CD4-positive, alpha-beta T cell treated with Interleukin-4 for 4 hours (primary cell): Measurements from ENCODE around the gene KRT6A.
"Not testable (repeated sequence)": the region's sequence is repeated elsewhere in the genome, so short reads cannot be mapped to it uniquely, and the experiment has no call there.

Source experiments
- DNase-seq: peaks from one replicate; pipeline ENCODE4 v3.0.0-alpha.2; 2020

KRT6A gene

GRCh38 chr12:52499806-52500560 lies 6.9 kb upstream of the KRT6A start:
- DNase-seq = no peak

- no peak for DNase-seq
Measured at GRCh38 chr12:52498946-52499345, 5.9 kb upstream of the KRT6A start.

- no peak for DNase-seq
Measured at GRCh38 chr12:52497975-52498374, 4.9 kb upstream of the KRT6A start.

GRCh38 chr12:52496590-52497071 lies 3.6 kb upstream of the KRT6A start:
- no peak for DNase-seq

- no peak for DNase-seq
Measured at GRCh38 chr12:52496054-52496453, 3.0 kb upstream of the KRT6A start.

- no peak for DNase-seq
Measured at GRCh38 chr12:52495389-52495788, 2.3 kb upstream of the KRT6A start.

- no peak for DNase-seq
Measured at GRCh38 chr12:52494518-52494917, 1.5 kb upstream of the KRT6A start.

GRCh38 chr12:52494100-52494499 lies 1.0 kb upstream of the KRT6A start:
- DNase-seq = no peak

- DNase-seq = not testable (repeated sequence)
Measured at GRCh38 chr12:52492405-52492804, 652 bp downstream of the KRT6A start.

GRCh38 chr12:52491495-52491894 lies 1.6 kb downstream of the KRT6A start:
- not testable (repeated sequence) for DNase-seq

GRCh38 chr12:52488736-52489135 lies 4.3 kb downstream of the KRT6A start:
- no peak for DNase-seq

- not testable (repeated sequence) for DNase-seq
Measured at GRCh38 chr12:52487744-52488443, 5.2 kb downstream of the KRT6A start.

GRCh38 chr12:52487211-52487610 lies 5.8 kb downstream of the KRT6A start:
- DNase-seq = no peak

GRCh38 chr12:52486166-52487105 lies 6.6 kb downstream of the KRT6A start:
- DNase-seq = no peak

GRCh38 chr12:52480073-52480472 lies 13.0 kb downstream of the KRT6A start:
- DNase-seq = no peak

GRCh38 chr12:52477651-52478050 lies 15.4 kb downstream of the KRT6A start:
- no peak for DNase-seq

- no peak for DNase-seq
Measured at GRCh38 chr12:52474212-52474611, 18.8 kb downstream of the KRT6A start.

- DNase-seq = no peak
Measured at GRCh38 chr12:52473768-52474167, 19.3 kb downstream of the KRT6A start, which contains the start of gene KRT6C. KRT6C (minus strand) TSS chr12:52473805; CDS start chr12:52473737, 68 bp downstream.

- no peak for DNase-seq
Measured at GRCh38 chr12:52469853-52470252, 23.2 kb downstream of the KRT6A start.

GRCh38 chr12:52464897-52465296 lies 28.2 kb downstream of the KRT6A start:
- no peak for DNase-seq

GRCh38 chr12:52461693-52462092 lies 31.4 kb downstream of the KRT6A start:
- no peak for DNase-seq

GRCh38 chr12:52458861-52459260 lies 34.2 kb downstream of the KRT6A start:
- DNase-seq = no peak

- DNase-seq = no peak
Measured at GRCh38 chr12:52455821-52456220, 37.2 kb downstream of the KRT6A start.
